ENCODE measurements around the gene PTAFR.

PTAFR gene

GRCh38 chr1:28162151-28162550, 14.3 kb downstream of the PTAFR start:
- TF ChIP-seq CTCF (IDR thresholded peaks at IDR 0.05; ENCODE audit: insufficient read depth, low read depth, low read length, missing control alignments): no peak
- no peak for DNase-seq (ENCODE audit: low read depth)
- H3K4me3 ChIP-seq (ENCODE audit: low read length): no peak overlapping the region

GRCh38 chr1:28161751-28162150, 14.7 kb downstream of the PTAFR start:
- no peak overlapping the region for H3K4me3 ChIP-seq (ENCODE audit: low read length)
- DNase-seq (ENCODE audit: low read depth): peak; percentile 18
- TF ChIP-seq CTCF (IDR thresholded peaks at IDR 0.05; ENCODE audit: insufficient read depth, low read depth, low read length, missing control alignments): no peak

GRCh38 chr1:28160782-28161266, 15.7 kb downstream of the PTAFR start:
- DNase-seq (ENCODE audit: low read depth): peak; percentile 70
- no peak for TF ChIP-seq CTCF (IDR thresholded peaks at IDR 0.05; ENCODE audit: insufficient read depth, low read depth, low read length, missing control alignments)
- no peak overlapping the region for H3K4me3 ChIP-seq (ENCODE audit: low read length)

GRCh38 chr1:28159680-28160079, 16.8 kb downstream of the PTAFR start:
- TF ChIP-seq CTCF (IDR thresholded peaks at IDR 0.05; ENCODE audit: insufficient read depth, low read depth, low read length, missing control alignments): no peak
- no peak for DNase-seq (ENCODE audit: low read depth)
- H3K4me3 ChIP-seq (ENCODE audit: low read length): no peak overlapping the region

GRCh38 chr1:28159243-28159642, 17.2 kb downstream of the PTAFR start:
- H3K4me3 ChIP-seq (ENCODE audit: low read length): no peak overlapping the region
- DNase-seq (ENCODE audit: low read depth): no peak
- TF ChIP-seq CTCF (IDR thresholded peaks at IDR 0.05; ENCODE audit: insufficient read depth, low read depth, low read length, missing control alignments): no peak

GRCh38 chr1:28157894-28158293, 18.6 kb downstream of the PTAFR start:
- DNase-seq (ENCODE audit: low read depth): peak; percentile 73
- H3K4me3 ChIP-seq (ENCODE audit: low read length): no peak overlapping the region
- TF ChIP-seq CTCF (IDR thresholded peaks at IDR 0.05; ENCODE audit: insufficient read depth, low read depth, low read length, missing control alignments): no peak

- no peak for DNase-seq (ENCODE audit: low read depth)
- H3K4me3 ChIP-seq (ENCODE audit: low read length): no peak overlapping the region
These were observed 19.7 kb downstream of the PTAFR start for GRCh38 chr1:28156821-28157220.

More at GRCh38 chr1:28156821-28157220, 19.7 kb downstream of the PTAFR start:
- no peak for TF ChIP-seq CTCF (IDR thresholded peaks at IDR 0.05; ENCODE audit: insufficient read depth, low read depth, low read length, missing control alignments)

All from epithelial cell of esophagus (primary cell).